Kidney glomerular epithelial cell (primary cell): Measurements from ENCODE around the gene OR4C16.

Experiments
- DNase-seq: peaks from one replicate; lab custom pipeline; 2025; lab: John Stamatoyannopoulos, UW

Gene OR4C16

DNA sequence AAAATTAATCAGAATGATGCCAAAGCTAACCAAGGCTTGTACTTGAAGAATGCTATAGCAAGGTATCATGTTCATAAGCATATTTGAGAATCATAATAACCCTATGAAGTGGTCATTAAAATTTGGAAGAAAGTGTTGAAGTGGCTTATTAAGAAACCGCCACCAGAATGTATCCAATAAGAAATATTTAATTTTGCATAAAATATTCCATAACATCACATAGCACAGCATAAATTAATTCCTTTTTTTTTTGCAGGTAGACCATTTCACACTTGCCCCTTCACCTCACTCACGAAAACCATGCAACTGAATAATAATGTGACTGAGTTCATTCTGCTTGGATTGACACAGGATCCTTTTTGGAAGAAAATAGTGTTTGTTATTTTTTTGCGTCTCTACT is at the start of gene OR4C16:
OR4C16 (plus strand) TSS at position 301 of the 400 bp plus-strand sequence; CDS start at position 301, 0 bp downstream.
- DNase-seq = no peak

DNA sequence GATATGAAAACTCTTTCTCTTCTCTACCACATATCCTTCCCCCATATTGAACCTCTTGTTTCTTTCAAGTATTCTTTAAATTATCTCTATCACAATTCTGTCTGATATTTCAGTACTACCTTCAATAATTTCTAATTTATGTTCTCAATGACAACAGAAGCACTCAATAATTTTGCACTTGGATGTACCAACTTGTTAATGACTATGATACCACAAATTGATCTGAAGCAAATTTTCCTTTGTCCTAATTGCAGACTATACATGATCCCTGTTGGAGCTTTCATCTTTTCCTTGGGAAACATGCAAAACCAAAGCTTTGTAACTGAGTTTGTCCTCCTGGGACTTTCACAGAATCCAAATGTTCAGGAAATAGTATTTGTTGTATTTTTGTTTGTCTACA is 17.8 kb upstream of the OR4C16 start, which contains the start of gene OR4C15:
OR4C15 (plus strand) TSS at position 301 of the 400 bp plus-strand sequence; CDS start at position 301, 0 bp downstream.
- DNase-seq = no peak

- DNase-seq = no peak
Measured at GRCh38 chr11:55572548-55572947, 620 bp downstream of the OR4C16 start.

- no peak for DNase-seq
Measured at GRCh38 chr11:55607545-55607944, 35.6 kb downstream of the OR4C16 start, which contains the start of gene OR4C11. TSS of gene OR4C11 (minus strand) at chr11:55607645. CDS start at chr11:55604373, 3,272 bp downstream.
